ENCODE measurements around the gene RXRA.

RXRA gene

GRCh38 chr9:134433101-134433500 lies 106.8 kb downstream of the RXRA start:
- Histone ChIP-seq H3K4me1 (ENCODE audit: control insufficient read depth, insufficient read depth, low read length) (peaks cover 10% of the 10 kb centered on the region; the same call in 1 of the 2 replicates), H3K36me3 (ENCODE audit: control insufficient read depth, insufficient read depth, low read length) (peaks cover 26% of the 10 kb centered on the region), H3K9me3 (ENCODE audit: control insufficient read depth, insufficient read depth, low read depth, low read length) (no peaks in the 10 kb centered on the region), H3K4me3 (ENCODE audit: low read depth, low read length) (no peak overlapping the region), H3K27me3 (ENCODE audit: control insufficient read depth, insufficient read depth, low read length) (no peaks in the 10 kb centered on the region), H3K9ac (ENCODE audit: low read length) (peak overlapping the region; percentile 11), H3K27ac (ENCODE audit: low read depth, low read length) (no peak overlapping the region)

GRCh38 chr9:134433909-134434882 lies 107.9 kb downstream of the RXRA start:
- H3K9ac ChIP-seq (ENCODE audit: low read length), result no peak overlapping the region
- no peak overlapping the region for H3K27ac ChIP-seq (ENCODE audit: low read depth, low read length)
- no peaks in the 10 kb centered on the region for H3K27me3 ChIP-seq (ENCODE audit: control insufficient read depth, insufficient read depth, low read length)
- no peaks in the 10 kb centered on the region for H3K9me3 ChIP-seq (ENCODE audit: control insufficient read depth, insufficient read depth, low read depth, low read length)
- H3K36me3 ChIP-seq (ENCODE audit: control insufficient read depth, insufficient read depth, low read length), result peaks cover 26% of the 10 kb centered on the region
- H3K4me1 ChIP-seq (ENCODE audit: control insufficient read depth, insufficient read depth, low read length), result peaks cover 12% of the 10 kb centered on the region; the same call in 1 of the 2 replicates
- H3K4me3 ChIP-seq (ENCODE audit: low read depth, low read length), result no peak overlapping the region

GRCh38 chr9:134434894-134435506 lies 108.7 kb downstream of the RXRA start:
- no peak overlapping the region for H3K9ac ChIP-seq (ENCODE audit: low read length)
- peaks cover 23% of the 10 kb centered on the region for H3K36me3 ChIP-seq (ENCODE audit: control insufficient read depth, insufficient read depth, low read length)
- no peaks in the 10 kb centered on the region for H3K27me3 ChIP-seq (ENCODE audit: control insufficient read depth, insufficient read depth, low read length)
- H3K9me3 ChIP-seq (ENCODE audit: control insufficient read depth, insufficient read depth, low read depth, low read length), result no peaks in the 10 kb centered on the region
- peaks cover 12% of the 10 kb centered on the region; the same call in 1 of the 2 replicates for H3K4me1 ChIP-seq (ENCODE audit: control insufficient read depth, insufficient read depth, low read length)
- H3K27ac ChIP-seq (ENCODE audit: low read depth, low read length), result no peak overlapping the region
- no peak overlapping the region for H3K4me3 ChIP-seq (ENCODE audit: low read depth, low read length)

- Histone ChIP-seq H3K4me3 (ENCODE audit: low read depth, low read length) (no peak overlapping the region), H3K9me3 (ENCODE audit: control insufficient read depth, insufficient read depth, low read depth, low read length) (no peaks in the 10 kb centered on the region), H3K27me3 (ENCODE audit: control insufficient read depth, insufficient read depth, low read length) (no peaks in the 10 kb centered on the region), H3K4me1 (ENCODE audit: control insufficient read depth, insufficient read depth, low read length) (peaks cover 12% of the 10 kb centered on the region; the same call in 1 of the 2 replicates), H3K36me3 (ENCODE audit: control insufficient read depth, insufficient read depth, low read length) (peaks cover 23% of the 10 kb centered on the region), H3K27ac (ENCODE audit: low read depth, low read length) (no peak overlapping the region), H3K9ac (ENCODE audit: low read length) (no peak overlapping the region)
Observed at GRCh38 chr9:134435550-134436378, 109.5 kb downstream of the RXRA start.

- no peaks in the 10 kb centered on the region for H3K27me3 ChIP-seq (ENCODE audit: control insufficient read depth, insufficient read depth, low read length)
- H3K4me1 ChIP-seq (ENCODE audit: control insufficient read depth, insufficient read depth, low read length), result peaks cover 12% of the 10 kb centered on the region; the same call in 1 of the 2 replicates
- no peaks in the 10 kb centered on the region for H3K9me3 ChIP-seq (ENCODE audit: control insufficient read depth, insufficient read depth, low read depth, low read length)
- H3K4me3 ChIP-seq (ENCODE audit: low read depth, low read length), result no peak overlapping the region
- H3K9ac ChIP-seq (ENCODE audit: low read length), result no peak overlapping the region
- H3K36me3 ChIP-seq (ENCODE audit: control insufficient read depth, insufficient read depth, low read length), result peaks cover 23% of the 10 kb centered on the region
- no peak overlapping the region for H3K27ac ChIP-seq (ENCODE audit: low read depth, low read length)
Observed at GRCh38 chr9:134436379-134436762, 110.1 kb downstream of the RXRA start.

- no peaks in the 10 kb centered on the region for H3K9me3 ChIP-seq (ENCODE audit: control insufficient read depth, insufficient read depth, low read depth, low read length)
- no peaks in the 10 kb centered on the region for H3K27me3 ChIP-seq (ENCODE audit: control insufficient read depth, insufficient read depth, low read length)
- no peak overlapping the region for H3K9ac ChIP-seq (ENCODE audit: low read length)
- no peak overlapping the region for H3K4me3 ChIP-seq (ENCODE audit: low read depth, low read length)
- peaks cover 12% of the 10 kb centered on the region; the same call in 1 of the 2 replicates for H3K4me1 ChIP-seq (ENCODE audit: control insufficient read depth, insufficient read depth, low read length)
- 0 out of 2 replicates have a peak overlapping the region, but pooled peaks have one; percentile 41 for H3K27ac ChIP-seq (ENCODE audit: low read depth, low read length)
- H3K36me3 ChIP-seq (ENCODE audit: control insufficient read depth, insufficient read depth, low read length), result peaks cover 23% of the 10 kb centered on the region
Observed at GRCh38 chr9:134436911-134437310, 110.7 kb downstream of the RXRA start.

- Histone ChIP-seq H3K9ac (ENCODE audit: low read length) (no peak overlapping the region), H3K4me3 (ENCODE audit: low read depth, low read length) (no peak overlapping the region), H3K9me3 (ENCODE audit: control insufficient read depth, insufficient read depth, low read depth, low read length) (no peaks in the 10 kb centered on the region), H3K27me3 (ENCODE audit: control insufficient read depth, insufficient read depth, low read length) (no peaks in the 10 kb centered on the region), H3K36me3 (ENCODE audit: control insufficient read depth, insufficient read depth, low read length) (peaks cover 23% of the 10 kb centered on the region), H3K4me1 (ENCODE audit: control insufficient read depth, insufficient read depth, low read length) (peaks cover 12% of the 10 kb centered on the region; the same call in 1 of the 2 replicates), H3K27ac (ENCODE audit: low read depth, low read length) (0 out of 2 replicates have a peak overlapping the region, but pooled peaks have one; percentile 41)
Observed at GRCh38 chr9:134437403-134438194, 111.3 kb downstream of the RXRA start.

GRCh38 chr9:134438195-134438788 lies 112.0 kb downstream of the RXRA start:
- Histone ChIP-seq H3K27me3 (ENCODE audit: control insufficient read depth, insufficient read depth, low read length) (no peaks in the 10 kb centered on the region), H3K27ac (ENCODE audit: low read depth, low read length) (no peak overlapping the region), H3K9ac (ENCODE audit: low read length) (no peak overlapping the region), H3K9me3 (ENCODE audit: control insufficient read depth, insufficient read depth, low read depth, low read length) (no peaks in the 10 kb centered on the region), H3K4me1 (ENCODE audit: control insufficient read depth, insufficient read depth, low read length) (peaks cover 12% of the 10 kb centered on the region; the same call in 1 of the 2 replicates), H3K36me3 (ENCODE audit: control insufficient read depth, insufficient read depth, low read length) (peaks cover 23% of the 10 kb centered on the region), H3K4me3 (ENCODE audit: low read depth, low read length) (no peak overlapping the region)

GRCh38 chr9:134439368-134439784 lies 113.1 kb downstream of the RXRA start:
- Histone ChIP-seq H3K27ac (ENCODE audit: low read depth, low read length) (no peak overlapping the region), H3K36me3 (ENCODE audit: control insufficient read depth, insufficient read depth, low read length) (peaks cover 14% of the 10 kb centered on the region), H3K9ac (ENCODE audit: low read length) (no peak overlapping the region), H3K9me3 (ENCODE audit: control insufficient read depth, insufficient read depth, low read depth, low read length) (no peaks in the 10 kb centered on the region), H3K4me1 (ENCODE audit: control insufficient read depth, insufficient read depth, low read length) (peaks cover 12% of the 10 kb centered on the region; the same call in 1 of the 2 replicates), H3K4me3 (ENCODE audit: low read depth, low read length) (no peak overlapping the region), H3K27me3 (ENCODE audit: control insufficient read depth, insufficient read depth, low read length) (no peaks in the 10 kb centered on the region)
